WTC11 (cell line): ENCODE data around the gene VWA7.

Experiments used
- CBFB ChIP-seq: sonication (generic); formaldehyde crosslinking; IDR thresholded peaks from 2 replicates; pipeline ENCODE4 v1.8.1; 2022; ENCODE audit warnings: mild to moderate bottlenecking, low read depth, missing genetic modification reagents
- CREB1 ChIP-seq: sonication (generic); formaldehyde crosslinking; IDR thresholded peaks from 2 replicates; pipeline ENCODE4 v1.8.0; 2023; ENCODE audit warnings: mild to moderate bottlenecking, missing genetic modification reagents
- JUN ChIP-seq: sonication (generic); formaldehyde crosslinking; IDR thresholded peaks from 2 replicates; pipeline ENCODE4 v1.8.0; 2023; ENCODE audit warnings: mild to moderate bottlenecking, missing genetic modification reagents
- NR2C2 ChIP-seq: sonication (generic); formaldehyde crosslinking; IDR thresholded peaks from 2 replicates; pipeline ENCODE4 v1.8.0; 2022; ENCODE audit warnings: mild to moderate bottlenecking, missing genetic modification reagents
- TCF7 ChIP-seq: sonication (generic); formaldehyde crosslinking; IDR thresholded peaks from 2 replicates; pipeline ENCODE4 v1.8.0; 2022; ENCODE audit warnings: mild to moderate bottlenecking, low read depth, missing genetic modification reagents, moderate library complexity
- ZNF138 ChIP-seq: sonication (generic); formaldehyde crosslinking; conservative IDR thresholded peaks from 2 replicates; pipeline ENCODE4 v1.8.1; 2022; ENCODE audit warnings: mild to moderate bottlenecking, moderate library complexity, missing genetic modification reagents
- TF ChIP-seq, protein P1 (sequence below): sonication (generic); formaldehyde crosslinking; IDR thresholded peaks from 2 replicates; pipeline ENCODE4 v1.8.1; 2022; ENCODE audit warnings: mild to moderate bottlenecking, moderate library complexity, missing genetic modification reagents
- TF ChIP-seq, protein P2 (sequence below): sonication (generic); formaldehyde crosslinking; IDR thresholded peaks from 2 replicates; pipeline ENCODE4 v1.8.0; 2022; ENCODE audit warnings: missing genetic modification reagents
- TF ChIP-seq, protein P3 (sequence below): fragments of 200-600 bp; IDR thresholded peaks from 2 replicates; pipeline ENCODE4 v1.8.0; 2022; ENCODE audit warnings: antibody characterized with exemption
- TF ChIP-seq, protein P4 (sequence below): sonication (generic); formaldehyde crosslinking; IDR thresholded peaks from 2 replicates; pipeline ENCODE4 v1.8.1; 2023; ENCODE audit warnings: mild to moderate bottlenecking, missing genetic modification reagents, moderate library complexity
- TF ChIP-seq, protein P5 (sequence below): sonication (generic); formaldehyde crosslinking; IDR thresholded peaks from 2 replicates; pipeline ENCODE4 v1.8.0; 2022; ENCODE audit warnings: mild to moderate bottlenecking, missing genetic modification reagents

DNA sequence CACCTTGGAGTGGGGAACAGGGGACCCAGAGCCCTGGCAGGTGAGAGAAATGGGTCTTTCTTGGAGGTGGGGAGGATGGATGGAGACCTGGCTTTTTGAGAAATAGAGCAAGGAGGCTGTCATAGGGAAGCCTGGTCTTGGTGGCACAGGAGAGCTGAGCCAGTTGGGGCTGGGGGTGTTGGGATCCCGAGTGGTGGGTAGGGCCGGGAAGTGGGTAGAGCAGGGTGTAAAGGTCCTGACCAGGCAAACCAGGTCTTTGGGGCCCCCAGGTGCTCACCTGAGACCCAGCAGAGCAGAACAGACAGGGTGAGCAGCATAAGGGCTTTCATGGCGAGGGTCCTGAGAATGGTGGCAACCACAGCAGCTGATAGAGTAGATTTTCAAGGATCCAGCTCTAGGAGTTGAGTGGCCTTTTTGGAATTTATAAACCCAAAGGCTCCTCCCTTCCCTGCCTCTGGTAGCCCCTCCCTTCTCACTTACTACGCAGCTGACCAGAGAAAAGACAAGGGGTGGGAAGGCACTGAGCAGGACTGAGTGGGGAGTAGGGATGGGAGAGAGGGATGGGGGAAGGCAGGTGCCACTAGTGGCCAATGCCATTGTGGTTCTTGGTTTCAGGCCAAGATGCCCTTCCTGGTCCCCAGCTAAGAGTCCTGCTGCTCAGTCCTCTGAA lies 55.6 kb downstream of the VWA7 start, which contains the start of gene LY6G6C:
- TF ChIP-seq, protein P1, sequence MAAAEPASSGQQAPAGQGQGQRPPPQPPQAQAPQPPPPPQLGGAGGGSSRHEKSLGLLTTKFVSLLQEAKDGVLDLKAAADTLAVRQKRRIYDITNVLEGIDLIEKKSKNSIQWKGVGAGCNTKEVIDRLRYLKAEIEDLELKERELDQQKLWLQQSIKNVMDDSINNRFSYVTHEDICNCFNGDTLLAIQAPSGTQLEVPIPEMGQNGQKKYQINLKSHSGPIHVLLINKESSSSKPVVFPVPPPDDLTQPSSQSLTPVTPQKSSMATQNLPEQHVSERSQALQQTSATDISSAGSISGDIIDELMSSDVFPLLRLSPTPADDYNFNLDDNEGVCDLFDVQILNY, result no peak
- TF ChIP-seq, protein P2, sequence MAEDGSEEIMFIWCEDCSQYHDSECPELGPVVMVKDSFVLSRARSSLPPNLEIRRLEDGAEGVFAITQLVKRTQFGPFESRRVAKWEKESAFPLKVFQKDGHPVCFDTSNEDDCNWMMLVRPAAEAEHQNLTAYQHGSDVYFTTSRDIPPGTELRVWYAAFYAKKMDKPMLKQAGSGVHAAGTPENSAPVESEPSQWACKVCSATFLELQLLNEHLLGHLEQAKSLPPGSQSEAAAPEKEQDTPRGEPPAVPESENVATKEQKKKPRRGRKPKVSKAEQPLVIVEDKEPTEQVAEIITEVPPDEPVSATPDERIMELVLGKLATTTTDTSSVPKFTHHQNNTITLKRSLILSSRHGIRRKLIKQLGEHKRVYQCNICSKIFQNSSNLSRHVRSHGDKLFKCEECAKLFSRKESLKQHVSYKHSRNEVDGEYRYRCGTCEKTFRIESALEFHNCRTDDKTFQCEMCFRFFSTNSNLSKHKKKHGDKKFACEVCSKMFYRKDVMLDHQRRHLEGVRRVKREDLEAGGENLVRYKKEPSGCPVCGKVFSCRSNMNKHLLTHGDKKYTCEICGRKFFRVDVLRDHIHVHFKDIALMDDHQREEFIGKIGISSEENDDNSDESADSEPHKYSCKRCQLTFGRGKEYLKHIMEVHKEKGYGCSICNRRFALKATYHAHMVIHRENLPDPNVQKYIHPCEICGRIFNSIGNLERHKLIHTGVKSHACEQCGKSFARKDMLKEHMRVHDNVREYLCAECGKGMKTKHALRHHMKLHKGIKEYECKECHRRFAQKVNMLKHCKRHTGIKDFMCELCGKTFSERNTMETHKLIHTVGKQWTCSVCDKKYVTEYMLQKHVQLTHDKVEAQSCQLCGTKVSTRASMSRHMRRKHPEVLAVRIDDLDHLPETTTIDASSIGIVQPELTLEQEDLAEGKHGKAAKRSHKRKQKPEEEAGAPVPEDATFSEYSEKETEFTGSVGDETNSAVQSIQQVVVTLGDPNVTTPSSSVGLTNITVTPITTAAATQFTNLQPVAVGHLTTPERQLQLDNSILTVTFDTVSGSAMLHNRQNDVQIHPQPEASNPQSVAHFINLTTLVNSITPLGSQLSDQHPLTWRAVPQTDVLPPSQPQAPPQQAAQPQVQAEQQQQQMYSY, result no peak
- TF ChIP-seq, protein P3, sequence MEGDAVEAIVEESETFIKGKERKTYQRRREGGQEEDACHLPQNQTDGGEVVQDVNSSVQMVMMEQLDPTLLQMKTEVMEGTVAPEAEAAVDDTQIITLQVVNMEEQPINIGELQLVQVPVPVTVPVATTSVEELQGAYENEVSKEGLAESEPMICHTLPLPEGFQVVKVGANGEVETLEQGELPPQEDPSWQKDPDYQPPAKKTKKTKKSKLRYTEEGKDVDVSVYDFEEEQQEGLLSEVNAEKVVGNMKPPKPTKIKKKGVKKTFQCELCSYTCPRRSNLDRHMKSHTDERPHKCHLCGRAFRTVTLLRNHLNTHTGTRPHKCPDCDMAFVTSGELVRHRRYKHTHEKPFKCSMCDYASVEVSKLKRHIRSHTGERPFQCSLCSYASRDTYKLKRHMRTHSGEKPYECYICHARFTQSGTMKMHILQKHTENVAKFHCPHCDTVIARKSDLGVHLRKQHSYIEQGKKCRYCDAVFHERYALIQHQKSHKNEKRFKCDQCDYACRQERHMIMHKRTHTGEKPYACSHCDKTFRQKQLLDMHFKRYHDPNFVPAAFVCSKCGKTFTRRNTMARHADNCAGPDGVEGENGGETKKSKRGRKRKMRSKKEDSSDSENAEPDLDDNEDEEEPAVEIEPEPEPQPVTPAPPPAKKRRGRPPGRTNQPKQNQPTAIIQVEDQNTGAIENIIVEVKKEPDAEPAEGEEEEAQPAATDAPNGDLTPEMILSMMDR, result no peak
- TF ChIP-seq CBFB, result no peak
- TF ChIP-seq ZNF138 (CRISPR knock-in tag), result no peak
- TF ChIP-seq CREB1 (CRISPR knock-in tag), result no peak
- TF ChIP-seq, protein P4, sequence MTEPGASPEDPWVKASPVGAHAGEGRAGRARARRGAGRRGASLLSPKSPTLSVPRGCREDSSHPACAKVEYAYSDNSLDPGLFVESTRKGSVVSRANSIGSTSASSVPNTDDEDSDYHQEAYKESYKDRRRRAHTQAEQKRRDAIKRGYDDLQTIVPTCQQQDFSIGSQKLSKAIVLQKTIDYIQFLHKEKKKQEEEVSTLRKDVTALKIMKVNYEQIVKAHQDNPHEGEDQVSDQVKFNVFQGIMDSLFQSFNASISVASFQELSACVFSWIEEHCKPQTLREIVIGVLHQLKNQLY (CRISPR knock-in tag), result no peak
- no peak for TF ChIP-seq NR2C2 (CRISPR knock-in tag)
- TF ChIP-seq JUN (CRISPR knock-in tag), result no peak
- TF ChIP-seq, protein P5, sequence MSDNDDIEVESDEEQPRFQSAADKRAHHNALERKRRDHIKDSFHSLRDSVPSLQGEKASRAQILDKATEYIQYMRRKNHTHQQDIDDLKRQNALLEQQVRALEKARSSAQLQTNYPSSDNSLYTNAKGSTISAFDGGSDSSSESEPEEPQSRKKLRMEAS, result no peak
- no peak for TF ChIP-seq TCF7
